Spleen (tissue), 7 donors: ENCODE data around the gene CAPG.

Experiments
- CTCF ChIP-seq, 11 experiments: fragments of 200-600 bp in 7 of 11; fragments of 450-650 bp in 4 of 11; sonication (generic) in 4 of 11; IDR thresholded peaks in 8 of 11; conservative IDR thresholded peaks in 3 of 11; 1 replicate in 7 of 11; 2 replicates in 4 of 11; pipeline versions ENCODE4 v1.4.0 to v1.8.0; 2016 to 2021; ENCODE audit warnings: antibody characterized with exemption in 11 of 11, inconsistent platforms in 4 of 11, mild to moderate bottlenecking in 1 of 11
- POLR2A ChIP-seq, 3 donors: fragments of 450-650 bp; IDR thresholded peaks; one replicate each; pipeline ENCODE4 v1.5.1; 2017; ENCODE audit warnings: antibody characterized with exemption in 3 of 3, mild to moderate bottlenecking in 1 of 3
- donor health status: DM: no; HTN: no; CAD: no; lungs with moderate emphysema.
- donor health status: DM: no; HTN: no; CAD: no.
- donor health status: DM: no; HTN: no; CAD: no.

GRCh38 chr2:85439986-85440385 lies 29.8 kb upstream of the CAPG start:
- TF ChIP-seq CTCF (IDR thresholded peaks at IDR 0.05 in 8 of 11, conservative IDR thresholded peaks at IDR 0.05 in 3 of 11), result no peak
- TF ChIP-seq POLR2A (IDR thresholded peaks at IDR 0.05), result no peak
